ENCODE measurements around the gene PLXNA3. TPM values are rescaled to one million over a fixed set of nuclear protein-coding genes. Genes with fewer than 3 reads are reported as not detected.

Gene PLXNA3
- total RNA-seq, 1 donor from 2014 or later = 135 TPM

GRCh38 chrX:154481195-154481594 lies 23.1 kb downstream of the PLXNA3 start:
- DNase-seq (ENCODE audit: low spot score, unreplicated experiment) = no peak
- Mint-ChIP-seq H3K27me3 (no peaks in the 10 kb centered on the region), H3K9me3 (ENCODE audit: low read depth) (peaks cover 3% of the 10 kb centered on the region), H3K4me1 (ENCODE audit: low read depth) (no peaks in the 10 kb centered on the region), H3K27ac (no peak overlapping the region), H3K36me3 (ENCODE audit: insufficient read depth) (peaks cover 1% of the 10 kb centered on the region), H3K4me3 (ENCODE audit: low read depth) (no peak overlapping the region)
- TF ChIP-seq CTCF (IDR thresholded peaks at IDR 0.05; ENCODE audit: unreplicated experiment) = no peak

DNA sequence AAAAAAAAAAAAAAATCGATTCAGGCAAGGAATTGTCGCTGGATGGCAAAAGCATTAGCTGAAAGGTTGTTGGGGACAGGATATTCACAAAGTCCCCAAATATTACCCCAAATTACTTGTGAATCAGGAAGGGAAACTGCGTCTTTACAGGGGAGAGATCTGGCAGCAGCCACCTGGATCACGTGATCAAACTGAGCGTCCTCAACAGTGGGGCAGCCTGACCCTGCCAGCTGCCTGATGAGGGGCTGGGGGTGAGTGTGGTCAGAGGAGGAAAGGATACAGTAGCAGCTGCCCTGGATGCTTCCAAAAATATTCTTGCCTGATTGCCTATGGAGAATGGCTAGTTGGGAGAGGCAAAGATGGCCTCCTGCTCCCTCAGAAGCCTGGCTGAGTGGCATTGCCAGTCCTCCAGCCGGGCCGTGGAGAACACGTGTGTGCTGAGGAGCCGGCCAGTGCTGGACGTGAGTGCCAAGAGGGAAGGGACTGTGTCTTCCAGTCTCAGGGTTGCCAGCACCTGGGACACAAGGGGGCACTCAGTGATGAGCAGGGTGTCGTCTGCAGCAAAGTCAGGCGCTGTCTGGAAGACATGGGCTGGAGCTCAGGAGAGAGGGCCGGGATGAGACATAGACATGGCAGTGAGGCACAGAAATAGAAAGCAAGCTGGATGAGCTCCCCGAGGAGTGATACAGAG lies 24.0 kb downstream of the PLXNA3 start:
- TF ChIP-seq CTCF (IDR thresholded peaks at IDR 0.05; ENCODE audit: unreplicated experiment) = no peak
- no peak for DNase-seq (ENCODE audit: low spot score, unreplicated experiment)
- H3K36me3 Mint-ChIP-seq (ENCODE audit: insufficient read depth) = peaks cover 1% of the 10 kb centered on the region
- no peaks in the 10 kb centered on the region for H3K4me1 Mint-ChIP-seq (ENCODE audit: low read depth)
- H3K27ac Mint-ChIP-seq = peak overlapping the region; percentile 8
- H3K4me3 Mint-ChIP-seq (ENCODE audit: low read depth) = peak overlapping the region; percentile 3
- no peaks in the 10 kb centered on the region for H3K27me3 Mint-ChIP-seq
- peaks cover 3% of the 10 kb centered on the region for H3K9me3 Mint-ChIP-seq (ENCODE audit: low read depth)

GRCh38 chrX:154482786-154483185 lies 24.7 kb downstream of the PLXNA3 start:
- Mint-ChIP-seq H3K27me3 (no peaks in the 10 kb centered on the region), H3K27ac (no peak overlapping the region), H3K4me3 (ENCODE audit: low read depth) (no peak overlapping the region), H3K4me1 (ENCODE audit: low read depth) (no peaks in the 10 kb centered on the region), H3K9me3 (ENCODE audit: low read depth) (peaks cover 3% of the 10 kb centered on the region), H3K36me3 (ENCODE audit: insufficient read depth) (peaks cover 1% of the 10 kb centered on the region)
- no peak for DNase-seq (ENCODE audit: low spot score, unreplicated experiment)
- TF ChIP-seq CTCF (IDR thresholded peaks at IDR 0.05; ENCODE audit: unreplicated experiment) = no peak

DNA sequence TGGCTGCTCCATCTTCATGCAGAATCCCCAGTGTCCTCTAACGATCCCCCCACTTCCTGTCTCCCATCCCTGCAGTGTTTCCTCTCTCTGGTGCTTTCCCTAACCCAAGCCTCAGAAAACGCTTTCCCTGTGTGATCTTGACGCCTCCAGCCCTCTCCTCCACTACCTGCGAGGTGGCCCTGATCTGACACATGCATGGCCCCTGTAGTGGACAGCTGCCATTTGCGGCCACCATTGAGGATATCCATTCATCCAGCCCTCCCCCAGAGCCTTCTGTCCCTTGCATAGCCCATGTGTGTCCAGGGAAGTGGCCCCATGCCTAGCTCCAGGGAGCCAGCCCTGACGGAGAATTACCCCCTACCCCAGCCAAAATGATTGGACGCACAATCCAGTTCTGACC lies 25.2 kb downstream of the PLXNA3 start:
- no peak for TF ChIP-seq CTCF (IDR thresholded peaks at IDR 0.05; ENCODE audit: unreplicated experiment)
- Mint-ChIP-seq H3K27ac (no peak overlapping the region), H3K4me1 (ENCODE audit: low read depth) (no peaks in the 10 kb centered on the region), H3K9me3 (ENCODE audit: low read depth) (peaks cover 3% of the 10 kb centered on the region), H3K36me3 (ENCODE audit: insufficient read depth) (peaks cover 1% of the 10 kb centered on the region), H3K27me3 (no peaks in the 10 kb centered on the region), H3K4me3 (ENCODE audit: low read depth) (no peak overlapping the region)
- no peak for DNase-seq (ENCODE audit: low spot score, unreplicated experiment)

GRCh38 chrX:154484255-154485149 lies 26.4 kb downstream of the PLXNA3 start:
- Mint-ChIP-seq H3K27ac (no peak overlapping the region), H3K36me3 (ENCODE audit: insufficient read depth) (peaks cover 1% of the 10 kb centered on the region), H3K4me3 (ENCODE audit: low read depth) (no peak overlapping the region), H3K9me3 (ENCODE audit: low read depth) (peaks cover 3% of the 10 kb centered on the region), H3K4me1 (ENCODE audit: low read depth) (no peaks in the 10 kb centered on the region), H3K27me3 (no peaks in the 10 kb centered on the region)
- DNase-seq (ENCODE audit: low spot score, unreplicated experiment) = no peak
- no peak for TF ChIP-seq CTCF (IDR thresholded peaks at IDR 0.05; ENCODE audit: unreplicated experiment)
